GM18868 (cell line): ENCODE results near the gene OGA.
A peak's percentile ranks its signal among the peaks of the same experiment; 100 is the strongest.

Experiments used
- ATAC-seq: cut with Tn5 transposase; IDR thresholded peaks from one replicate; pipeline ENCODE4 v1.9.1; 2021; ENCODE audit warnings: mild to moderate bottlenecking, moderate library complexity; ENCODE audit not compliant: unreplicated experiment

Gene OGA

GRCh38 chr10:101818119-101818871 lies at the start of gene OGA:
Gene OGA, minus strand, starts transcription at chr10:101818444. Its CDS starts 422 bp downstream, at chr10:101818022.
- ATAC-seq: peak; percentile 89

- no peak for ATAC-seq
Observed at GRCh38 chr10:101867931-101868330, 49.7 kb upstream of the OGA start.

- no peak for ATAC-seq
Observed at GRCh38 chr10:101859530-101859929, 41.3 kb upstream of the OGA start.

GRCh38 chr10:101858723-101859500 lies 40.7 kb upstream of the OGA start:
- peak; percentile 63 for ATAC-seq

GRCh38 chr10:101857802-101858476 lies 39.7 kb upstream of the OGA start:
- ATAC-seq: no peak

DNA sequence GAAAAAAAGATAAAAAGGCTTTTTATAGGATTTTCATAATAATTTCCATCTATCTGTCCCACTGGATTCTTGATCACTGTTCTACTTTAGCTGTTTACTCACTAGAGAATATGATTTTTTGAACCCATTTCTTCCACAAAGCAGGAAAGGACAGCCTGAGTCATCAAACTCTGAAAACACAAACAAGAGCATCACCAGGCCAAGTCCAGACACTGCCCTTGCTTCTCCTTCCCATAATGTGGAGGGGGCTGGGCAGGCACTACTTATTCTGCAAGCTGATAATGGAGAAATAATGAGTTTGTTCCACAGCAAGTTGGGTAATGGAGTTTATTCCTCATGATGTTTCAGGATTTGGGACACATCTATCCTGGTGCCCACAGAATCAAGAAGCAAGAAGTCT lies 38.4 kb upstream of the OGA start:
- ATAC-seq: no peak

DNA sequence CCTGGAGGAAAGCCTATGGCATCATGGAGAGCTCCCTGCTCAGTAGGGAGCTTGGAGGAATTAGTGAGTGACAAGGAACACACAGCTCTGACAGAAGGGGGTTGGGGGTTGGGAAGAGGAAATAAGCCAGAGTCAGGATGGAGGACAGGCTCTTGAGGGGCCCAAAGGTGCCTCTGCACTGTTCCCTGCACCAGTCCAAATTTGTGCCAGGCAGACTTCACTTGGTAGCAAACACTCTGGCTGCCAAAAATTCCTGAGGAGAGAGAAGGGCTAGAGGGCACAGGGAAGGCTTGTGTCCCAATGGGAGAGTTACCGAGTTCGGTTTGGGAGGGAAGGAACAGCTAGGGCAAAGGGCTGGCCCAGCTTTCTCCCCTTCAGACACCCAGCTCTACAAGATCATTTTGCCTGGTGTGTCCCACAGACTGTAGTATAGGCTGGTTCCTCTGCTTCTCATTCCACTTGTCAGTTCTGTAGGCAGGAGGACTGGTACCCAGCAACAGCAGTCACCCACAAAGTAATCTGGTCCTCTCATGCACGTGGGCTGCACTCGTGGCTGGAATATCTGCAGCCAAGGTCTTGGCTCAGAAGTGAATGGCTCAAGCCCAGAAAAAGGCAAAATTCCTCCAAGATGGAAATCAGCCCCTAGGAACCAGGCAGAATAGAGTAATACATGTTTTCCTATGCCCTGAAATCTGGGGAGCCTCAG lies 33.3 kb upstream of the OGA start:
- no peak for ATAC-seq

GRCh38 chr10:101850749-101851148 lies 32.5 kb upstream of the OGA start:
- no peak for ATAC-seq

DNA sequence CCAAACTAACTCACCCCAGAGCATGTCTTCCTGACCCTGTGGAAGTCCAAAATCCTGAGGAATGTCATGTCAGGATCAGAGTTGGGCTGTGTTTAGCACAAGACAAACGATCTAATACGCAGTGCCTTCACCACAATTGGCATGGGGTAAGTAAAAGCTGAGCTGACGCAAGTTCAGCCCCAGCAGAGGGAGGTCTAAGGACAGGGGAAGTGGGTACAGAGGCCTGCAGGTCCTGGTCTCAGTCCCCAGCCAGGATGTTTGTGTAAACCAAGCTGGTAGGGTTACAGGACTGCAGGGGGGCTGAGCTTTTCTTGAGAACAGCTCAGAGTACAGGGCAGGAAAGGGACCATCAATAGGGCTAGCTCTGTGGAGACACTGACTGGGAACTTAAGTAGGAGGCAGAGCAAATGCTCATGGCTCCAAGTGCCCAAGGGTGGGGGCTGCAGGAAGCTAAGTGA lies 30.7 kb upstream of the OGA start:
- no peak for ATAC-seq

DNA sequence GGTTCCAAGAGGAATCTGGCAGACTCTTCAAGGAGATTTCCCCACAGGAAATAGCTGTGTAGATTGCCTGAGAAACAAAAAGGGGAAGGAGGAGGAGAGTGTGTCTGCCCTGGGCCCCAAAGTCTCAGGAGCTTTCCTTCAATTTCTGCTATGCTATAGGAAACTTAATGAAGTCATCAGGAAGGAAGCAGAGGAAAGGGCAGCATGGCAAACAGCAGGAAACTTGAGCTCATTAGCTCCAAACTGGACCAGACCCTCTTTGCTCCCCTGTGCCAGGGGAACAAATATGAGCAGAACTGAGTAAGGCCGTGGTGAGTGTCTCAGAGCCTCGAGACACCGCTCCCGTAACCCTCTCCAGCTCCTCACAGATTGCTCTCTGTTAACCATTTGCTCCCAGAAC lies 30.2 kb upstream of the OGA start:
- ATAC-seq: no peak

GRCh38 chr10:101845893-101846292 lies 27.6 kb upstream of the OGA start:
- ATAC-seq: no peak

DNA sequence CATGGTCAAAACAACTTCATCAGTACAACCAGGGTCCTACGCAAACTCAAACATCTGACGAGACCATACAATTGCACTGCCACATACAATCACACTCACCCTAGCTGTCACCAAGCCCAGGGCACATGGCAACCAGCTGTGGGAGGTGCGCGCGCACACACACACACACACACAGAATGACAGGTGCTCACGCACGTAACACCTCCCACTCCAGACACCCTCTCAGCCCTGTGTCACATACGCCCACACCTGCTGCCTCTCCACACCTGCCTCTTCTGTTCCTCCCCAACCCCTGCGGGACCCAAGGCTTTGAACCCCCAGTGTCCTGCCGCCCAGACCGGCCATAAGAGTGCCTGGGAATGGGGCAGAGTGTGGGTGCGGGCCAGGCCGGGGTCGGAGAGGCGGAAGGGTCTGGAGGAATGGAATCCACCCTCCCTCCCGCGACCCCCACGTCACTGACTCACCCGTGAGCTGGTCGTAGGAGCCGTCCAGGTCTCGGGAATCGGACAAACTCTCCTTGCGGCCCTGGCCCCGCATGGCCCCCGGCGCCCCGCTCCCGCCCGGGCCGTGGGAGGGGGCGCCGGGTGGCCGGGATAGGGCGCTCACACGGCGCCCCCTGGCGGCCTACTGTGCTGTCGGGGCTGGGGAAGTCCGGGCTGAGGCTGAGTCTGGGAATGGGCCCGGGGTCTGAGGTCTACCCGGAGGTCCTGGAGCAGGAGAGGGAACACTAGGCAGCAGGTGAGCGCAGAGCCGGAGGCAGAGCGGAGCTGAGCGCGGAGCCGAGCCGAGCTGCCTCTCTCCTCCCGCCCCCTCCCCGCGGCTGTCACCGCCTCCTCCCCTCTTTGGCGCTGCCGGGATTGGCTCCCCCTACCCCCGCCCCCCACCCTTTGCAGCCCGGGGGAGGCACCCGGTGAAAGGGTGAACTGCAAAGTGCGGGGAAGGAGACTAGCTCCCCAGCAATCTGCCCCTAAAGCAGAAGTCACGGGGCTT lies 25.1 kb upstream of the OGA start, which contains the start of gene KCNIP2:
Gene KCNIP2 (minus strand): TSS at position 769 of the 990 bp plus-strand sequence. CDS start 232 bp downstream, at position 537.
- ATAC-seq: no peak

DNA sequence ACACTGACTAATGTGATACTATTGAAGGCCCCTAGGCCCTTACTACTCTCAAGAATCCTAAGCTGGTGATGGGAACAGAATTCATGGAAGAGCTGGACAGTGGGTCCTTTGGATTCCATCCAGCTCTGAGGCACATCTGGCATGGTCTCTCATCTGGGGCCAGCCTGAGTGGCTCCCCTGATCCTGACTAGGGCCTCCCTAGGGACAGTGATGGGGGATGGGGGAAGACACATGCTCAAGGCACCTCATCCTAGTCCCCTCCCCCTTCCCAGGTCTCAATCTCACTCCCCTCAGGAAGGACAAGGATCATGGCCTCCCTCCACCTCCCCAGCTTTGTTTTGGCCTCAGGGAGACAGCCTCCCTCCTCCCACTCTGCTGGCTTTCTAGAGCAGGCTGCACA lies 23.6 kb upstream of the OGA start:
- no peak for ATAC-seq

DNA sequence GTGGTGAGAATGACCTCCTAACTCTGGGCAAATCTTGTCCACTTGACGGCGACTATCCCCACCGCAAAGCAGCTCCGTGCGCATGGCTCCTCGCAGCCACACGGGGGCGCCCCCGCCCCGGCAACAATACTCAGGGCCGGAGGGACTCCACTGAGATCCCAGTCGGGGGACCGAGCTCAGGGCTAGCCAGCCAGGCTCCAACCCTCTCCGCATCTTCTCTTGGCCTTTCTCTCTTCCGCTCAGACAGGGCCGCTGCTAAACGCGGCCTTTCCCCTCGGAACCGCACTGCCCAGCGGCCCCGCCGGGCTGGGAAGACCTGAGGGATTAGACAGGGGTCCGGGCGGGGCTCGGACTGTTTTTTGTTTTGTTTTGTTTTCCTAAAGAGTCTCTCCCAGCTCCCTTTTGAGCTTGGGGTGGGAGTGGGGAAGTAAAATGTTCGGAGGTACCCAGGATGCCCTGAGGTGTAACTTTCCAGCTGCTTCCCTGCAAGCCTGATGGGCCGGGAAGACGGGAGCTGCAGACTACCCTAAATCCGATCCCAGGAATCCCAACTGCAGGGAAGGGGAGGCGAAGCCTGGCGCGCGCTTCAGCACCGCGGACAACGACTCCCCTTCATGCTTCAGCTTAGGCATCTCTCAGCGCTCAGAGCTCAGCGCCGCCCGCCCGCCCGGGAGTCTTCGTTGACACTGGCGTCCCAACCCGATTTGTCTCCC lies 22.7 kb upstream of the OGA start:
- ATAC-seq: peak; percentile 62

- no peak for ATAC-seq
Observed at GRCh38 chr10:101840102-101840684, 21.9 kb upstream of the OGA start.

DNA sequence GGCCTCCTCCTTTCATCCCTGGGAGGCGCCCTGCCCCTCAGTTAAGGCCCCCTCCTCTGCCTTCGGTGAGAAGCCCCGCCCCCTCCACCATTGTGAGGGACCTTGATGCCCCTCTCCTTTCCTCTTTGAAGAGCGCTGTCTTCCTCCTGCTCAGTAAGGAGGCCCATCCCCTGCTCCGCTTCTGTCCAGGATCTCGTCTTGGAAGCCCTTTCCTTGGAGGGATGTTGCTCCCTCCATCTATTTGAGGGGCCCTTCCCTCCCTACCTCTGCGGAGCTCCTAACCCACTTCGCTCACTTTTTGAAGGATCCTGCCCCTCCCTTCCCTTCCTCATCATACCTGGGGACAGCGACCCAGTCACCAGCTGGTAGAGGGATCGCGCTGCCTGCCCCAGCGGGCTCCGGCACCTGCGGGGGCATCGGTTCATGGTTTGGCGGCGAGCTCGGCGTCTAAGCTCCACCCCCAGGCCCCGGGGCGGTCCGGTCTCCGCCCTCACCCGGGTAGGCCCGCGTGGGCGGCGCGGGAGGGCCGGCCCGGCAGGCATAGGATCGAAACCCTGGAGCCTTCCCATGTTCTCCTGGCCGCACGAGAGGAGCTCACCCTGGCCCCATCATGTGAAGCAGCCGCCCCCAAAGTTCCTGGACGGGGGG lies 21.3 kb upstream of the OGA start:
- no peak for ATAC-seq

GRCh38 chr10:101839002-101839401 lies 20.8 kb upstream of the OGA start:
- ATAC-seq: no peak

- no peak for ATAC-seq
Observed at GRCh38 chr10:101838416-101838970, 20.2 kb upstream of the OGA start.
